ENCODE data around the gene ZNF14.
"Not testable (repeated sequence)": the region's sequence is repeated elsewhere in the genome, so short reads cannot be mapped to it uniquely, and the experiment has no call there.

ZNF14 gene

DNA sequence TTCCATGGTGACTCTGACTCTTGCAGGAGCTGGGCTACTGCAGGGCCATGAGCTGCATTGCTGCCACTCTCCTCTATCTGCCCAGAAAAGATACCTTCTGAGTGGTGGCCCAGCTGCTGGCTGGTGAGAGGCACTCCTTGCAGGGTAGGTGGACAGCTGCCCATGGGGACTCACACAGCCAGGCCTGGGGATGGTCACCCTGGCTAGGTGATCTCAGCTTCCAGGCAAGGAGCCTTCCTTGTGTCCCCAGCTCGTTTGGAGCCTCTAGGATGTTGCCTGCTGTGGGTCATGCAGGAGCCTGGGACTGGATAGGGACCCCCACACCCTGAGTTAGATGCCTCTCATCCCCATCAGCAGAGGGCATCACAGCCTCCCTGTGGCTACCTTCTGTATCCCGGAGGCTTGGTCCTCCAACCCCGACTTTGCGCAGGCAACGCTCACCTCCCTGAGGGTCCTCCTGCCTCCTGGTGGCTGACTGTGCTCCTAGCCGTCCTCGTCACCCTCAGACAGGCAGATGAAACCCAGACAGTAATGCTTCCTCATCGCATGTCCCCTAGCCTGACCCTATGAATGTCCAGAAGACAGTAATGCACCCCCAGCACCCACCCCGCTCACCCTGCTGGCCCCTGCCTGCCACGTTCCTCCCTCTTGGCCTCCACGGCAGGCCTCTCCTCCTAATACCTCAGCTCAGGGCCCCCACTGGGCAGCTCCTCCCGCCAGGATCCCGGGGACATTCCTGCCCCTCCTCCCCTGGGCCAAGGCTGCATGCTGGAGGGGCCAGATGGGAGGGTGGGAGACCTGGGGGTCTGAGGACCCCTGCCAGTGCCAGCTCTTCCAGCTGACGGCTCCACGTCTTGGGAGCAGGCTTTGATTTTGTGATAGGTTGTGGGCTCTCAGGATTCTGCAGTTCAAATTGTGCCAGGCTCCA lies 13.6 kb upstream of the ZNF14 start:
- no peak for DNase-seq

DNA sequence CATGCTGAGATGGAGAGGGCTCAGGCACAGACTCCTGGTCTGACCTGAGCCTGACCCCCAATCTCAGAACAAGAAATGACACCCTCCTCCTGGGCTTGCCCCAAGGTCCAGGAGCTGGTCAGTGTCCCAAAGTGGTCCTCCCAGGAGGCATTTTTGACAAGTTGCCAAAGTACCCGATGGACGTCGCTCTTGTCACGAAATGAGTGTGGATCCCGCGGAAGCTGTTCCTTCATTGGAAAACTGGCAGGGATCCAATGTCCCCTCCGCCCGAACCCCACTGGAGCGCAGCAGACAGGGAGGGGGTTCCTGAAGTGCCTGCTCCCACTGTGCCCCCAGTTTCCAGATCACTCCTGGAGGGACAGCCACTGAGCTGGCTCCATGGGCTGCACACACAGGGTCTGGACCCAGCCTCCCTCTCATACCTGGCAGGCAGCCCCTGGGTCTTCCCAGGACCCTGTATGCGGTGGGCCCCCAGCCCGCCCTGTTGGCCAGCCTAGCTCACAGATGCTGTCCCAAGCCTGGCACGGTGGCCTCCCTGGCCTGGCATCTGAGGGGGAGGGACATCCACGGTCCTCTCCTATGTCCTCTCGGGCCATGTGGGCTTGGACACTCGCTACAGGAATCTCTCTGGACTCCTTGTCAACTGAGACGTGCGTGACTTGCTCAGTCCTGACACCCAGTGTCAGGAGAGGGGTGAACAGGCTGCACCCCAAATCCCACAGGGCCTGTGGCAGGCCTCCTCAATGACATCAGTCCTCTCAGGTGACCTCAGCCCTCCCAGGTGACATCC lies 12.8 kb upstream of the ZNF14 start:
- no peak for DNase-seq

DNA sequence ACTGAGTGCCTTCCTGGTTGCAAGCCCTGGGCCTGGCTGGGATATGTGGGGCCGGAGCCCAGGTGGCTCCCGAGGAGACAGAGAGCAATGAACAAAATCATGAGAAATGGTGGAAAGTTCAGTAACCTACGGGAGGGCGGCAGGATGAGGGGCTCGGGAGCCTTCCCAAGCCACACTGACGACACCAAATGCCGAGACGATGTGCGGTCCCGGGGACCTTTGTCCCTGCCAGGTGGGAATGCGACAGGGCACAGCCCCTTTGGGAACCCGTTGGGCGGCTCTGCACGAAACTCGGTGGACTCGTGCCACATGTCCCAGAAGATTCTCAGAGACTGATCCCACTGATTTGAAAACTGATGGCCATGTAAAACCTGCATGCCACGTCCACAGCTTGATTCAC lies 11.7 kb upstream of the ZNF14 start:
- DNase-seq: no peak

DNA sequence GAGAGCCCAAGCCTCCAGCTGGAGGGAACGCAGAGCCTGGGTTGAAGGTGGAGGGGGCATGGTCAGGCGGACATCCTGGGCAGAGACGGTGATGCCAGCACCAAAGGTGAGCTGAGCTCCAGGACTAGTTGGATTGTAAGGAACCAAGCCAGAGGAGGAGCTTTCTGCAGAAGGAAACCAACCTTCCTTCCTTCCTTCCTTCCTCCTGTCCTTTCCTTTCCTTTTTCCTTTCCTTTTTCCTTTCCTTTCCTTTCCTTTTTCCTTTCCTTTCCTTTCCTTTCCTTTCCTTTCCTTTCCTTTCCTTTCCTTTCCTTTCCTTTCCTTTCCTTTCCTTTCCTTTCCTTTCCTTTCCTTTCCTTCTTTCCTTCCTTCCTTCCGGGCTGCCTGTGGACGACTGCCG lies 11.0 kb upstream of the ZNF14 start:
- DNase-seq: not testable (repeated sequence)

DNA sequence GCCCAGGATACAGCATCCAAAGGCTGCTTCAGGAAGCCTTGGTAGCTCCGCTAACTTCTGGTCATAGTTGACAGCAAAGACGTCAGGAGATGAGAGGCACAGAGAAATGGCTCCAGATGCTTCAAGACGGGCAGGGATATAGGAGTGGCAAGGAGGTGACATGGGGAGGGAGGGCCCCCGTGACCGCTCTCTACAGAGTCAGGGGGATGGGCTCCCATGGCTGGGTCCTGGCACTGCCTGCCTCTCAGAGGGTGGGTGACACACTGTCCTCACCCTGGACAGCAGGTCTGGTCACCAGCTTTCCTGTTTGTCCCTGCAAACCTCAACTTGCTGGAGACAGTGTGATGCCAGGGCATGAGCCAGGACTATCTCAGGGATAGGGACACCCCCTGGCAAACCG lies 10.3 kb upstream of the ZNF14 start:
- DNase-seq: no peak

DNA sequence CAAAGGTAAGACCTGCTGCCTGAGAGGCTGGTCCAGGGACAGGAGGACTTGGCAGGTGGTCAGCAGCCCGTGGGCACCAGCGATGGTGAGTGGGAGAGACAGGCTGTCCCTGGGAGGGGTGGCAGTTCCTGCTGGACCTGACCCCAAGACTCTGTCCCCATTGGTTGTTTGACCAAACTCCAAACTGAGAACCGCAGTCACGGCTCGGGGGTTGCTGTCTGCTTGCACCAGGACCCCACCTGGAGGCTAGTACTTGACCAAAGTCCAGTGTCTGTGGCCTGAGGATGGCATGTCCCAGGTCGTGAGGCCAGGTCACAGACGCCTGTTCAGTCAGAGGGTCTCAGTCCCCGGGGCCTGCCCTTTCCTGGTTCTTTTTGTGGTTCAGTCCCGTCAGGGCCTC lies 9.9 kb upstream of the ZNF14 start:
- no peak for DNase-seq

DNA sequence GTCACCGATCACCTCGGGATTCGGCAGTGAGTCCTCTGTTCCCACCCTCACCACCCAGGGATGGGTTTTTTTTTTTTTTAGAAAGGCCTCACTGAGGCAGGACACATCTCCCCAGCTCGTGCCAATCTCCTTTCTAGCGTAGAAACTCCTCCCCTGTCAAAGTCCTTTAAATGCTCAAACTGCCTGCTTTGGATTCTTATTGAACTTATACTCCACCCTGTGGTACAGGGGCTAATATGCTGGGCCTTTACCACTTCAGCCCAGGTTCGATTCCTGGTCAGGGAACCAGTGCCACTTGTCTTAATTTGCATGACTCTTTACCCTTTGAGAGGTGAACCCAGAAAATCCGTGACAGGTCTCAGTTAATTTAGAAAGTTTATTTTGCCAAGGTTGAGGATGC lies 8.3 kb upstream of the ZNF14 start:
- DNase-seq: no peak

DNA sequence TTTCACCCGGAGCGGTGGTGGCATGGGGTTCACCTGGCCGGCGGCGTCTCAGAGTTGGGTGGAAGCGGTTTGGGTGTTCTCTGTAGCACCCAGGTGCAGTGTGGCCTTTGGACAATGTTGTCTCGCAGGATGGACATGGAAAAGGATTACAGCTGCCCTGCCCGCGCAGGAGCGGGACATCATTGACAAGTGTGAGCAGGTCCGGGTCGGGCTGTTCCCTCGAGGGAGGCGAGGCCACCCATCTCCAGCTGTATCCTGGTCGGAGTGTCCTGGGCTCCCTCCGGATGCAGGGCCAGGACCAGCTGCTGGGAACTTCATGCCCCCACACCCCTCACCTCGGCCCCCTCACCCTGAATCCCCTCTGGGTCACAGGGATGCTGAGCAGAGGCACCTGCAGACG lies 7.8 kb upstream of the ZNF14 start:
- no peak for DNase-seq

DNA sequence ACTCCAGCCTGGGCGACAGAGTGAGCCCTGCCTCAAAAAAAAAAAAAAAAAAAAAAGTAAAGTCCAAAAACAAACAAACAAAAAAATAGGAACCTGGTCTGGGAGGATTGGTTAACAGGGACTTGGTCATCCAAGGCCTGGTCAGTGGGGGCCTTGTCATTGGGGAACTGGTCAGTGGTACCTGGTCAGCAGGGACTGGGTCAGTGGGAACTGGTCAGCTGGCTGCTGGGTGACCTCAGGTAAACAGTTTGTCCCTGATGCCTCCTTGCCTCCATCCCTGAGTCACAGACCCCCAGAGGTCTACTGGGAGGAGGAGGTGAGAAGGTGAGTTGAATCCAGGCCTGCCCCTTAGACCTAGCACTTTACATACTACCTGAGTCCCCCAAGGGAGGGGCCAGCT lies 5.7 kb upstream of the ZNF14 start:
- DNase-seq: no peak

DNA sequence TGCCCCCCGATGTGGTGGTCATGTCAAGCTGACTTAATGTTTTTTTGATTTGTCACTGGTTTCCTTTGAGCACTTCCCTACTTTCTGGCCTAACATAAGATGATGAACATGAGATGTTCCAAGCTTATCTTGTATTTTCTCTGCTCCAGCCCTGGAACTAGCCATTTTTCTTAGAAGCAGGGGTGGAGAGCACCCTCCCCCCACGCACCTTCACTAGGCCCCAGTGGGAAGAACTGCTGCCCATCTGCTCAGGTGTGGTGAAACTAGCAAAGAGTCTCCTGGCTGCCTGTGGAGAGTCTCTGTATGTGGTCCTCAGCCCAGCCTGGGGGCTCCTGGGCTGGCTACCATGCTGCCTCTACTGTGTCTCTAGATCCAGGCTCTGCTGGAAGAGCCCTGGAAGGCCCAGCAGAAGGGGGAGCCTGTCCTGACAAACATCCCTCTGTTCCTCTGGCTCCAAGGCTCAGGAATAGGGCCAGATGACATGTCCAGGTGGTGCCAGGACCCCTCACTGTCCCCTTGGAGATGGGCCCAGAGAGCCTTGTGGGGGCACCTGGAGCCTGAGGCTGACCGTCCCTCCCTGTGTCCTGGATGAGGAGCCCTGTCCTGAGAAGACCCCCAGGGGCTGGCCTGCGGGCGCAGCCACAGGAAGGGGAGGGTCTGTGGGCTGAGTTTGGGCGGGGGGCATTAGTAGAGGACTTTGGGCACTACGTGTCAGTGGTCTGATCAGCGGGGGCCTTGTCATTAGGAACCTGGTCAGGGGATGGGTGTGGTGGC lies 4.8 kb upstream of the ZNF14 start:
- no peak for DNase-seq

DNA sequence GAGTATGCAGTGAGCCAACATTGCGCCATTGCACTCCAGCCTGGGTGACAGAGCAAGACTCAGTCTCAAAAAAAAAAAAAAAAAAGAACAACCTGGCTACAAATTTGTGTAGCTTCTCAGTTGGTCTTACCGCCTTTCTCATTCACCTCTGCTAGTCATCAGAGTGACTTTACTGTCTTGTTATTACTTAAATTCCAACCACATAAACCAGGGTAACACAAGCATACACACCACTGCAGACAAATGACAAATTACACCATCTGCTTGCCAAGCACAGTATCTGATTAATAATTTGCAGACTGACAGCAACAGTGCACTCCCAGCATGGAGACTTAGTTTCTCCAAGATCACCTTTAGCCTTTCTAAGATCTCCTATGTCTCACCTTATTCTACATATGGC lies 11.0 kb downstream of the ZNF14 start:
- DNase-seq: no peak

DNA sequence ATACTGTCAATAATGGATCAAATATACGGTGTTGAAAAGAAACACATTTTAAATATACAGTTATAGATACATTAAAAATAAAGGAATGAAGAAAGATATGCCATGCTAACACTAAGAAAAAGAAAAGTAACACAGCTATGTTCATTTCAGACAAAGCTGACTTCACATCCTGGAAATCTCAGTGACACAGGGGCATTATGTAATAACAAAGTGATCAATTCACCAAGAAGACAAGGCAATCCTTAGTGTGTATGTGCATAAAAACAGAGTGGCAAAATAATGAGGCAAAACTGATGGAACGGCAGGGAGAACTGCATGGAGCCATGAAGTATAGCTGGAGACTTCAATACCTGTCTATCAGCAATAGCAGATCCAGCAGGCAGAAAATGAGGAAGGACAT lies 13.1 kb downstream of the ZNF14 start:
- DNase-seq: no peak

DNA sequence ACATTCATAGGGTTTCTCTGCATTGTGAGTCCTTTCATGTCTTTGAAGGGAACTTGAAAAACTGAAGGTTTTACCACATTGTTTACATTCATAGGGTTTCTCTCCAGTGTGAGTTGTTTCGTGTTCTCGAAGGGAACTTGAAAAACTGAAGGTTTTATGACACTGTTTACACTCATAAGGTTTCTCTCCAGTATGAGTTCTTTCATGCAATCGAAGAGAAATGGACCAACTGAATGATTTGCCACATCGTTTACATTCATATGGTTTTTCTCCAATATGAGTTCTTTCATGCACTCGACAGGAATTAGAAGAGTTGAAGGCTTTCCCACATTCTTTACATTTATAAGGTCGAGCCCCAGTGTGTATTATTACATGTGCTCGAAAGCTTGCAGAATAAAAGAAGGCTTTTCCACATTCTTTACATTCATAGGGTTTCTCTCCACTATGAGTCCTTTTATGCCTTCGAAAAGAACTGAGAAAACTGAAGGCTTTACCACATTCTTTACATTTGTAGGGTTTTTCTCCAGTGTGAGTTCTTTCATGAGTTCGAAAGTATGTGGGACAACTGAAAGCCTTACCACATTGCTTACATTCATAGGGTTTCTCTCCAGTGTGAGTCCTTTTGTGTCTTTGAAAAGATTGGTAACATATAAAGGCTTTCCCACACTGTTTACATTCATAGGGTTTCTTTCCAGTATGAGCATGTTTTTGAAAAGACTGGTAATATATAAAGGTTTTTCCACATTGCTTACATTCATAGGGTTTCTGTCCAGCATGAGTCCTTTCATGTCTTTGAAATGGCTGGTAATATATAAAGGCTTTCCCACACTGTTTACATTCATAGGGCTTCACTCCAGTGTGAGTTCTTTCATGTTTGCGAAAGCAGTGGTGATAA lies 20.7 kb downstream of the ZNF14 start:
- DNase-seq: no peak

DNA sequence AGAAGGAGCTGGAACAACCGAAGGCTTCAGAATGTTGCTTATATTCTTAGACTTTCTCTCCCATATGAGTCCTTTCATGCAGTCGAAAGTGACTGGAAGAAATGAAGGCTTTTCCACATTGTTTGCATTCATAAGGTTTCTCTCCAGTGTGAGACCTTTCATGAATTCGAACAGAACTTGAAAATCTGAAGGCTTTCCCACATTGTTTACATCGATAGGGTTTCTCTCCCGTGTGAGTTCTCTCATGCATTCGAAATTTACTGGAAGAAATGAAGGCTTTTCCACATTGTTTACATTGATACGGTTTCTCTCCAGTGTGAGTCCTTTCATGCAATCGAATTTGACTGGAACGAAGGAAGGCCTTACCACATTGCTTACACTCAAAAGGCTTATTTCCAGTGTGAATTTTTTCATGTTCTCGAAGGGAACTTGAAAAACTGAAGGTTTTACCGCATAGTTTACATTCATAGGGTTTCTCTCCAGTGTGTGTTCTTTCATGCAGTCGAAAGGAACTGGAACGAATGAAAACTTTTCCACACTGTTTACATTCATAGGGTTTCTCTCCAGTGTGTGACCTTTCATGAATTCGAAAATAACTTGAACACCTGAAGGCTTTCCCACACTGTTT lies 21.5 kb downstream of the ZNF14 start:
- no peak for DNase-seq

DNA sequence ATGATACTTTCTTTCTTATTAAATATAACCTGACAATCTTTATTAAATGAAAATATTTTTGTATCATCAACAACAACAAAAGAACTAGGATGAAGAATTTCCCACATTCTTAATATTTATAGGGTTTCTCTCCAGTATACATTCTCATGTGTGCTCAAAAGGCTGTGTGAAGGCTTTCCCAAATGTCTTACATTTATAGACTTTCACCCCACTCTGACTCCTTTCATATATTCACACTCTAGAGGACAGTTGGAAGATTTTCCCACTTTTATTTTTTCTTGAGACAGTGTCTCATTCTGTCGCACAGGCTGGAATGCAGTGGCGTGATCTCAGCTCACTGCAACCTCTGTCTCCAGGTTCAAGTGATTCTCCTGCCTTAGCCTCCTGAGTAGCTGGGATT lies 22.4 kb downstream of the ZNF14 start:
- DNase-seq: no peak

DNA sequence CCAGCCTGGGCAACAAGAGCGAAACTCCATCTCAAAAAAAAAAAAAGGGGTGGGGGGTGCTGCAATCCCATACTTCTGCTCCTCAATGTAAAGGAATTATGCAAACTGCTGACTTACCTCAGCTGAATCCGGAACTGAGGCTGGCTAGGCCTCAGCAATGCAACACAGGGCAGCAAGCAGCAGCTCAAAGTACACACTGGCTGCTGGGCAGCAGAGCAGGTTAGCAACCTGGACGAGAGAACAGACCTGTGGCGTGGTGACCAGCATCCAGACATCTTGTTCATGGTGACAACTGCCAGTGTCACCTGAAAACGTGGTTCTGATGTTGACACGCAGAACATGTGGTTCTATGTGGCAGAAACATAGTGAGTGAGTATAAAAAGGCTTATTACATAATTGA lies 28.1 kb downstream of the ZNF14 start:
- DNase-seq: no peak

DNA sequence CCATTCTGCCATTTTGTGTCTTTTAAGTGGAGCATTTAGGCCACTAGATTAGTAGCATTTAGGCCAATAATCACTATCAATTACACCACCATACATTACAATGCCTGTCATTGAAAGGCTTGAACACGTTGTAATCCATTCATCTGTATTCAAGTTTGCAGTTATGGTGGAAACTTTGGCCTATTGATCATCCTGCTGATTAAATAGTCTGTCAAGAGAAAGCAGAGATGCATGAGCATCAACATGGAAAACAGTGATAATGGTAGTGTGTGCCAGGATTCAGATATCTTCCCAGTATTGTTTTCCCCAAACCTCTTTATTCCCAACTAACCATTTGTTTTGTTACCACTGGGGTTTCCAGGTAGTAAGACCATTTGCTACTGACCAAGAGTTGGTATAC lies 32.4 kb downstream of the ZNF14 start:
- not testable (repeated sequence) for DNase-seq

DNA sequence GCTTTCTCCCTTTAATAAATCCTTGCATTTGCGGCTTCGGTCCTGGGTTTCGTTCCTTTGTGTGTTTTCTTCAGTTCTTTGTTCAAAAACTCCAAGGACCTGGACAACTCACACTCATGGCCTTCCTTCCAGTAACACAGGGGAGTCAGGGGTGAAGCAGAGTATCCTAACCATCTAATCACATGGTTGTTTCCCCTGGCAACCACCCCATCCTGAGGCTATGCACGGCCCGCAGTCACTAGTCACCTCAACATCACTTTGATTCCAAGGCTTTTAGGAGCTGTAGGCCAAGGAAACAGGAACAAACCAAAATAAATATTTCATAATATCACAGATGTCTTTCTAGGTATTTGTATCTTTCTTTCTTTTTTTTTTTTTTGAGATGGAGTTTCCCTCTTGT lies 35.3 kb downstream of the ZNF14 start:
- no peak for DNase-seq

DNA sequence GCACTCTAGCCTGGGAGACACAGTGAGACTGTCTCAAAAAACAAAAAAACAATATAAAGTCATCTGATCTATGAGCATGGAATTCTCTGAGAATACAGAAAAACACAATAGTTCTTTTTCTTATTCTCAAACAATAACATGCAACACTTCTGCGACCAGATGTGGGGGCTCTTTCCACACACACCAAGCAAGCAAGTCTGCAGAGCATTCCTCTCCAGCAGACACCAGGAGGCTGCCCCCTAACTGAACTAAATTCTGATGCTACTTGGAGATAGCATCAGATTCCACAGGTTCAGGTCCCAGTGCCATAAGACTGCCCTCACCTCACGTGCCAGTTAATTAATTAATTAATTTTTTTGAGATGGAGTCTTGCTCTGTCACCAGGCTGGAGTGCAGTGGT lies 36.5 kb downstream of the ZNF14 start:
- DNase-seq: no peak

DNA sequence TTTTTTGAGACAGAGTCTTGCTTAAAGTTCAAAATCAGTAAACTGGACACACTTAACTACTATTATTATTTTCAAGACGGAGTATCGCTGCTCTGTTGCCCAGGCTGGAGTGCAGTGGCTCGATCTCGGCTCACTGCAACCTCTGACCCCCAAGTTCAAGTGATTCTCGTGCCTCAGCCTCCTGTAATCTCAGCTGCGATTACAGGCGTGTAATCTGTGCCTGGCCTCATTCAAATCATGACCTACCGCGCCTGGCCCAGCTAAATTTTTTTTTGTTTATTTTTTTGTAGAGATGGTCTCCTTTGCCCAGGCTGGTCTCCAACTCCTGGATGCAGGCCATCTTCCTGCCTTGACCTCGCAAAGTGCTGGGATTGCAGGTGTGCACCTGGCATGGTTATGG lies 41.2 kb downstream of the ZNF14 start:
- no peak for DNase-seq

DNA sequence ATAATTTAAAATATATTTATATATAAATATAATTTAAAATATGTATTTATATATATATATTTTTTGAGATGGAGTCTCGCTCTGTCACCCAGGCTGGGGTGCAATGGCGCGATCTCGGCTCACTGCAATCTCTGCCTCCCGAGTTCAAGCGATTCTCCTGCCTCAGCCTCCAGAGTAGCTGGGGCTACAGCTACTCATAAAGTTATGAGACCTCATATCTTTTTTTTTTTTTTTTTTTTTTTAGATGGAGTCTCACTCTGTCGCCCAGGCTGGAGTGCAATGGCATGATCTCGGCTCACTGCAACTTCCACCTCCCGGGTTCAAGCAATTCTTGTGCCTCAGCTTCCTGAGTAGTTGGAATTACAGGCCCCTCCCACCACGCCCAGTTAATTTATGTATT lies 43.9 kb downstream of the ZNF14 start:
- DNase-seq: not testable (repeated sequence)

DNA sequence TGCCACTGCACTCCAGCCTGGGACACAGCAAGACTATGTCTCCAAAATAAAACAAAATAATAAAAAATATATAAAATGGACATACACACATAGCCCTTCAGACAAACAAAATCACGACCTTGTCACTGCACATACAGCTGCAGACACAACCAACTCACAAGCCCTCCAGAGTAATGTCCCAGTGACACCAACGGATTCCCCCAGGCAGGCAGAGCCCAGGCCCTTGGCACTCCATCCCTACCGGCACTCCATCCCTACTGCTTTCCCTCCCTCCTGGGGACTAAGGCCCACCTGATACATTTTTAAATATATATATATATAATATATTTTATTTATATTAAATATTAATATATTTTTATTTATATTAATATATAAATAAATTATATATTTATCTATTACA lies 45.8 kb downstream of the ZNF14 start:
- DNase-seq: no peak

Measured in activated naive CD4-positive, alpha-beta T cell treated with Interleukin-2 at 50 U/mL for 16 hours (primary cell).